H54 (cell line): Measurements from ENCODE around the gene NRCAM.

Source experiments
- DNase-seq: peaks from one replicate; pipeline ENCODE4 v3.0.0; 2011; ENCODE audit warnings: low spot score, mixed read lengths; ENCODE audit not compliant: insufficient read length
- FAIRE-seq: peaks from 3 replicates; lab custom pipeline; 2011; peaks lifted over from hg19 to GRCh38; lab: Jason Lieb, UNC
- POLR2A ChIP-seq: IDR thresholded peaks from 2 replicates; pipeline ENCODE4 v1.6.1; 2011; ENCODE audit warnings: low read depth, mild to moderate bottlenecking, low read length

NRCAM gene

DNA sequence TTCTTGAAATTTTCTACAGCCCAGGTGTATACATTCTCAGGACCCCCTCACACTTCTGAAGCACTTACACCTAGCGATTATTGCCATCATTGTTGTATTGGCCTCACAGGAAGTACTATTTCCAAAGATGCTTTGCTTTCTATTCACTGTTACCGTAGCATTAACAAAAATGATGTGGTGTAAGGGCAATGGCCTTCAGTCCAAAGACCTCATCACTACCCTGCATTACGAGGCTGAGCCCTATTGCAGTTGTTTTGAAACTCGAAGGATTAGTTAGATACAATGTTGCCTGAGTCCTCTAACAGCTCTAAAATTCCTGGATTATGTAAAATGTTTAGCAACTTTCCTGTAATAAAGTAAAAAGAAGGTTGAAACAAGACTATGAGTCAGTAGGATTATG, 2.9 kb downstream of the NRCAM start:
- DNase-seq (no peak), FAIRE-seq (no peak)
- TF ChIP-seq POLR2A = no peak

DNA sequence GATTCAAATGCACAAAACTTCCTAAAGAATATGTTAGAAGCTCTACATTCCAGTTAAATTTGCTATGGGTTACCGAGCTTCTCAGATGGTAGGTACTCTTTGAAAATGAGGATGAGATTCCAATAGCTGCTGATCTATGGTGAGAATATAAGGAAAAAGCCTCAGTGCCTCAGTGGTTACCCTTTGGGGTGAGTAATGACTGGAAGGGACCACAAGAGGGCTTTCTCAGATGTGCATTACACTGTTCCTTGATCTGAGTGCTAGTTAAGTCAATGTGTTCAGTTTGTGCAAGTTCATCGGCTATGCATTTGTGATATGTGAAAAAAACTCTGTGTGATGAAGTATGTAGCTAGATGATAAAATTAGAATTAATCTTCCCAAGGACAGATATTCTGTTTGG, 3.5 kb downstream of the NRCAM start:
- no peak for TF ChIP-seq POLR2A
- FAIRE-seq = no peak
- no peak for DNase-seq

DNA sequence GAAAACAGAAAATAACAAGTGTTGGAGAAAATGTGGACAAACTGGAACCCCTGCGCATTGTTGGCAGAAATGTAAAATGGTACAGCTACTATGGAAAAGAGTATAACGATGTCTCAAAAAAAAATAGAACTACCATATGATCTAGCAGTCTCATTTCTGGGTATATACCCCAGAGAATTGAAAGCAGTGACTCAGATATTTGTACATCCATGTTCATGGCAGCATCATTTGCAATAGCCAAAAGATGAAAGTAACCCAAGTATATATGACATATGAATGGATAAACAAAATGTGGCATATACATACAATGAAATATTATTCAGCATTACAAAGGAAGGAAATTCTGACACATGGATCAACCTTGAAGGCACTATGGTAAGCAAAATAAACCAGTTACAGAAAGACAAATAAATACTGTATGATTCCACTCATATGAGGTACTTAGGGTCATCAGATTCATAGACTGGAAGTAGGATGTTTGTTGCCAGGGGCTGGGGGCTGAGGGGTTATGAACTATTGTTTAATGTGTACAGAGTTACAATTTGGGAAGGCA, 4.9 kb downstream of the NRCAM start:
- DNase-seq (no peak), FAIRE-seq (no peak)
- no peak for TF ChIP-seq POLR2A

DNA sequence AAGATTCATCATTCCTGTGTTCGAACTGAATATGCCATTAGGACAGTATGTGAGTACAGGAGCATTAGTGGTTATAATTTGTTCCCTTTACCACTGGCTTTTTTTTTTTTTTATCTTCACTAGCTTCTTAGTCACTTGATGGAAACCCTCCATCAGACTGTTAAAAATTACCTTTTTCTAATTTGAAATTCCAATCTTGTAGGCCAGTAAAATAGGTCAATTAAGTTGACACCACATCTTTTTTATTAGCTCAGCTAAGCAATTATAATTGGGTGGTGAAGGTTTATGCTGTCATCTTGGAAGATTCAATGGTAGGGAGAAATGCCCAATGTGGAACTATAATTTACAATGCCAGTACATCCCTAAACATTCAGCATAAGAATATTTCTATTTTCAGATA, 6.1 kb downstream of the NRCAM start:
- FAIRE-seq (no peak), DNase-seq (no peak)
- no peak for TF ChIP-seq POLR2A

DNA sequence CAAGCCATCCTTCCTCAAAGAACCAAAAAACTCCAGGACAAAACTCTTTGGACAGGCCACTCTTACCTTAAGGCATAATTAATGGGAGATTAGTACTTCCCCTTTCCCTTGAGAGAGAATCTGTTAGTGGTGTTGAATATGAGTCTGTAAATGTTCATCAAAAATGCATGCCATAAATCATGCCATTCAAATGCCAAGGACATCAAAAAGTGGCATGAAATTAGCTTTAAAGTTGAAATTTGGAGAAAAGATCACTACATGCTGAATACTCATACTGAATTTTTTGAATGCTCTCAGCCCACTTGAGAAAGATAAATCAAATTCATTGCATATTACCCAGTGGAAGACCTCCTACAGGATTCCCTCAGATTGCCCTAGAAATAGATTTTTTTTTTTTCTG, 6.7 kb downstream of the NRCAM start:
- no peak for FAIRE-seq
- TF ChIP-seq POLR2A = no peak

DNA sequence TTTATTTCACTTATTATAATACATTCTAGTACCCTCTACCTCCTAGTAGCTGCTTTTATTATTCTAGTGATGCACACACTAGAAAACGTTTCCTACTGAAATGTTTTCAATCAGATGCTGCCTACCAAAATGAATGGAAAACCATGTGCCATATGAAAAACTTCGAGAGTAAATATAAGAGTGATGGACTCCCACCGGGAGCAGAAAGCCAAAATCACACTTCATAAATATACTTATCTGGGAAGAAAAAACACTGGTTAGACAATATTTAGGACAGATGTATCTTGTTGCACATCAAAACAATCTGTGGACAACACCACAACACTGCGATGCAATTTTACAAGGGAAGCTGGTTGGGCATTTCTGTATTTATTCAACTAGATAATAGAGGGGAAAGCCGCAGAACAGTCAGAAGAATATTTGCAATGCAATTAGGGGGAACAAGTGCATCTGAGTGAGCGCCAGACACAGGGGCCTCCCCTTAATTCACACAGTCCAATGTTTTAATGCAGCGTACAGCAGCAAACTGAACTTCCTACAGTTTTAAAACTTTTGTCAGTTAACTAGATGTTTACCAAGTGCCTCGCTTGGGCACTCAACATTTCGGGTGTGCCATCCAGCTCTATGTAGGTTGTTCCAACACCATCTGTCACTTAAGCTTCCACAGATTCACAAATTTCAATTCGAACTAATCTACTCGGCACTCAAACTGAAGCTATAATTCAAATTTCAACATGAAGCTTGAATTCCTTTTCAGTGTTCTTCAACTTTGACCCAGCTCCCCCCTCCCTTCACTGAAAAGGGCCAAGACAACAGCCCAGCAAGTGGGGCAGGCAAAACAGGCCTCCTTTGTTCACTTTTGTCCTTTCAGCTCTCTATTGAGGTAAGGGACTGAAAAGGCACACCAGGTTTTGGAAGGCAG, 7.4 kb downstream of the NRCAM start:
- TF ChIP-seq POLR2A = no peak
- DNase-seq (no peak), FAIRE-seq (no peak)

More for the DNA sequence above, 6.7 kb downstream of the NRCAM start:
- DNase-seq = no peak

DNA sequence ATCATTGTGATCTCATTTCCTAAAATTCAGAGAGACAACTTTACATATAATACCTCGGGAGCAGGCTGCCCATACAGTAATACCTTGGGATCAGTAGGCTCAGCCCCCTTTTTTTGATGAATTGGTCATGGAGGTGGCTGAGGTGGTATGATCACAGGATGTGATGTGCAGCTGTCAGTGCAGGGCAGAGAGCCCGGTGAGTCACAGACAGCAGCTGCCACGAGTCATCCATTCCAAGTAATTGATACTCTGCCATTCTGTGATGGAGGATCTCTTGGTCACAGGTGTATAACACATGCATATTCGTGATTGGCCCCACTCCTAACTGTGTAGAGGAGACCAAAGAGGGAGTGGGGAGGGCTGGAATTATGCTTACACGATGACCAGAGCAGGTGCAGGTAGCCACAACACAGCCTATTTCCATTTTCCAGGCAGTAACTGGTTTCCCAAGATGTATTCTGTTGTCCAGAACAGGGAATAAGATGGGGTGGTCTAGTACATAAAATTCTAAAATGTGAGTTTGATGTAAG, 14.1 kb downstream of the NRCAM start:
- DNase-seq = no peak
- no peak for FAIRE-seq
- TF ChIP-seq POLR2A = no peak

DNA sequence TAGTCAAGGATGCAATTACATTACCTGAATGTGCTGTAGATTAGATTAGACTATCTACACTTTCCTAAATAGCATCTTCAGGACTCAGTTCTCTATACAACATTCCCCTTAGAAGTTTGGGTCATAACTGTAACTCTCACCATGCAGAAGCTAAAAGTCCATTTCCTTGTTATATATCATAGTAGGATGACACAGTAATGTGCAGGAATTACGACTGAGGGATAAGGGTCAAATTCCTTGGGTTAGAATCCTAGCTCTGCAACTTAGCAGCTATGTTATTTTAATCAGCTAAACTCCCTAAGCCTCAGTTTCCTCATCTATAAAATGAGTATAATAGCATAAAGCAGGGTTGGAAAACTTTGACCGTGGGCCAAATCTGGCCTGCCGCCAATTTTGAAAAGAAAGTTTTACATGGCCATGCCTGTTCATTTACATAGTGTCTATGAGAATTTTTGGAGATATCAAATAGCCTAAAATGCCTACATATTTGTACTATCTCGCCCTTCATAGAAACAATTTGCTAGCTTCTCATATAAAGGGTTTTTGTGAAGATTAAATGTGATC, 14.8 kb downstream of the NRCAM start:
- DNase-seq (no peak), FAIRE-seq (no peak)
- TF ChIP-seq POLR2A = no peak

DNA sequence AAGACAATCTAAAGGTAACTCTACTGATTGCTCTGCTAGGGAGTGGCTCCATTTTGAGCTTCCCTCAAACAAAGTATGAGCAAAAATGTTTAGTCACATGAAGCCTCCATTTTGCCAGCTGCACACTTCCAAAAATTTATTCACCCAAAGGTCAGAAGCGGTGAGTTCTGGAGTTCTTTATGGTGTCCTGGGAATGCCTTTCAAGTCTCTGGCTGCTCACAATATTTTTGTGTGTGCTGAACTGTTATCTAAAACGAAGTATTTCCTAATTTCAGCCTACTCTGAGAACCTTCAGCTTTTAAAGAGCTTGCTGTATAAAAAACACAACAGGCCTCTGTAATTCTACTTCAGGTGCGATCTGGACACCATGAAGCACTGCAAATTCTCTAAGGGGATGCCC, 15.6 kb downstream of the NRCAM start:
- DNase-seq (no peak), FAIRE-seq (no peak)
- TF ChIP-seq POLR2A = no peak

DNA sequence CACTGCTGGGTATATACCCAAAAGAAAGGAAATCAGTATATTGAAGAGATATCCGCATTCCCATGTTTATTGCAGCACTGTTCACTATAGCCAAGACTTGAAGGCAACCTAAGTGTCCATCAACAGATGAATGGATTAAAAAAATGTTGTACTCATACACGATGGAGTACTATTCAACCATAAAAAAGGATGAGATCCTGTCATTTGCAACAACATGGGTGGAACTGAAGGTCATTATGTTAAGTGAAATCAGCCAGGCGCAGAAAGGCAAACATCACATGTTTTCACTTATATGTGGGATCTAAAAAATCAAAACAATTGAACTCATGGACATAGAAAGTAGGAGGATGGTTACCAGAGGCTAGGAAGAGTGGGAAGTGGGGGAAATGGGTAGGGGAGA, 19.3 kb downstream of the NRCAM start:
- DNase-seq (no peak), FAIRE-seq (no peak)
- no peak for TF ChIP-seq POLR2A

DNA sequence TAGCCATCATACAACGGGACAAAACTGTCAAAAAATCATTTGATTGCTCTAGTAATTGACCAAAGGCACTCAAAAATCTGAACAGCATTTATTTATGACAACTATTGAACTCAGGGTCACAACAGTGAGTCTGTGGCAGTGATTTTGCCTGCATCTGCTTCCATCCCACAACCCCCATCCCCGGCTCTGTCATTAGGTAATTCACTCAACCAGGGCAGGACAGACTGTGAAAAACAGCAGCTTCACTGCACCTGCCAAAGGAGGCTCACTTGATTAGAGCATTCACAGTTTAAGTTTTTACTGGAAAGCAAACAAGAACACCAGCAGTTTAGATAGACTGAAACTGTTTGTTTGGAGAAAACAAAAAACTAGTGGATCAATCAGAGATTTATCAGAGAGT, 22.2 kb downstream of the NRCAM start:
- FAIRE-seq (no peak), DNase-seq (no peak)

DNA sequence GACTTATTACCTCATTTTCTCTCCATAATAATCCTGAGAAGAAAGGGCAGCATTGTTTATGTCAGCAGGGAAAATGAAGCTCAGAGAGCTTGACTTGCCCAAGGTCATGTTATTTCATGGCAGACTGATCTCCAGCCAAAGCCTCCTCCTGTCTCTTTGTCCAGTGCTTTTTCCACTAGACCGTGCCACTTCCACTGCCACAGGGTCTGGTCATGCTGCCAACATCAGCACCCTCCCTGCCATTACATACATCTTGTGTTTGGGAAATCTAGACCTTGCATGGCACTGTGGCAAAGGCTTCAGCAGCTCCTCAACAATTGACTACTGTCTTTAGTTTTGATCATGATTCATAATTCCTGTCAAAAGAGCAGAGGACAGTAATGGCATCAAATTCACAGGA, 25.1 kb downstream of the NRCAM start:
- DNase-seq (no peak), FAIRE-seq (no peak)
- TF ChIP-seq POLR2A = no peak

More for the DNA sequence above, 22.2 kb downstream of the NRCAM start:
- TF ChIP-seq POLR2A = no peak

DNA sequence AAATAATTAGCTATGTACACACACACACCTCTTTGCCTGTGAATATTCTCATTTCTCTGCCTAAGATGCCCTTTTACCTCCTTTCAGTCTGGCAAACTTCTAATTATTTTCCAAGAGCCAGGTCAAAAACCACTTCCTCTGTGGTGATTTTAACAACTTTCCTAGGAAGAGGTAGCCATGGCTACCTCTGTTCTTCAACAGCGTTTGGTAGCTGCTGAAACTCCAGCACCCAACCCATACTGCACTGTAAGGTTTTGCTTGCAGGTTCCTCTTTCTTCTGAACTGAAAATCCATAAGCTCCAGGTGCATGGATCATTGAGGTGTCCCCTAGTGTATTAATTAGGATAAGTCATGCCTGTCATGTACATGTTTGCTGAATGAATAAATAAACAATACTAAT, 25.6 kb downstream of the NRCAM start:
- no peak for FAIRE-seq
- TF ChIP-seq POLR2A = no peak
- no peak for DNase-seq

DNA sequence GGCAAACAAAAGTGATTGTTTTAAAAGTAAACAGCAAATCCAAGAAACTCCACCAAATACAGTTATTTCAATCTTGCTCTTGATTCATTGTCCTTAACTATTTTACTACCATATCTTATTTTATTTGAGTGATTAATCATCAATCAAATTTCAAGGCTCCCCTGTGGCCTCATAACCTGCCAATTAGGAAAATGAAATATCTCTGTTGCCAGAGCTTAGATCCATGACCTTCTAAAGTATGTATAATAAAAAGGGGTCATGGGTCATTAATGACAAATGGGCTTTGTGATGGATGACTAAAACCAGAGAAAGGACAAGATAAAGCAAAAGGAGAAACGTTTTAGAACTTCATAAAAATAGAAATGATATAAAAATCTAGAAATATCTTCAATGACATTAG, 28.5 kb downstream of the NRCAM start:
- FAIRE-seq = no peak
- DNase-seq = no peak
- no peak for TF ChIP-seq POLR2A
